CD4-positive, alpha-beta T cell treated with Interleukin-10 for 1 hour (primary cell): Measurements from ENCODE around the gene ZNF236.

Source experiments
- DNase-seq: peaks from one replicate; pipeline ENCODE4 v3.0.0-alpha.2; 2020

Gene ZNF236

DNA sequence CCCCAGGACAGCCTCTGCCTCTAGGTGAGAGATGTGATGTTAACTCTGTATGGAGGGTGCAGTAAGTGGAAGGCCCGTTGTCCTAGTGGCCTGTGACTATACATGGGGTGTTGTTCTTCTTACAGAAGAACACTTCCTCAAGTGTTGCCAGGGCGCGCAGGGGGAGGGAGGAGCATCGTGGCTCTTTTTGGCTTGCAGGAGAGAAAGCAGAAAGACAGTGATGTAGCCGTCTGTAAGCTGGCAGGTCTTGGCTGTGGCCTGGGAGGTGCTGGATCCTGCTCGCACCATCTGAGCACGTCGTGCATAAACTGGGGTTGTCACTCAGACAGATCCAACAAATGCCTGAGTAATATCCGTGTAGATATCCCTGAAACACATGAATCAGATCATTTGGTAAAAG lies 44.3 kb downstream of the ZNF236 start:
- DNase-seq = no peak

DNA sequence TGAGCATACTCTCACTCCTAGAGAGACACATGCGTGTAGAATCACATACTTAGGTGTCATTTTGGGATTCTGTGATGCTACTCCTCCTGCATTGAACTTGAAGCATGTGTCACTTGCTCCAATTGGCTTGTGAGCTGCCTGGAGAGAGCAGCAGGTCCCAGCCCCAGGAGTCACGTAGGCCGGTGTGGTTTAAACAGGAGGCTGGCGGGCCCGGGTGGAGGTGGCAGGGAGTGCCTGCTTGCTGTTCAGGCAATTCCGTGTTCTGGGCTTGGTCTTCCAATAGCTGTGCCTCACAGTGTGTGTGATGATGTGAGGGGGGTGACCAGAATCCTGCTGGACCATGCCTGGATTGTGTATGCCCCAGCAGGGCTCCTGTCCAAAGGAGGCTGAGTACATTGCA lies 51.0 kb downstream of the ZNF236 start:
- no peak for DNase-seq

- no peak for DNase-seq
These were observed 51.4 kb downstream of the ZNF236 start for GRCh38 chr18:76873713-76874112.

DNA sequence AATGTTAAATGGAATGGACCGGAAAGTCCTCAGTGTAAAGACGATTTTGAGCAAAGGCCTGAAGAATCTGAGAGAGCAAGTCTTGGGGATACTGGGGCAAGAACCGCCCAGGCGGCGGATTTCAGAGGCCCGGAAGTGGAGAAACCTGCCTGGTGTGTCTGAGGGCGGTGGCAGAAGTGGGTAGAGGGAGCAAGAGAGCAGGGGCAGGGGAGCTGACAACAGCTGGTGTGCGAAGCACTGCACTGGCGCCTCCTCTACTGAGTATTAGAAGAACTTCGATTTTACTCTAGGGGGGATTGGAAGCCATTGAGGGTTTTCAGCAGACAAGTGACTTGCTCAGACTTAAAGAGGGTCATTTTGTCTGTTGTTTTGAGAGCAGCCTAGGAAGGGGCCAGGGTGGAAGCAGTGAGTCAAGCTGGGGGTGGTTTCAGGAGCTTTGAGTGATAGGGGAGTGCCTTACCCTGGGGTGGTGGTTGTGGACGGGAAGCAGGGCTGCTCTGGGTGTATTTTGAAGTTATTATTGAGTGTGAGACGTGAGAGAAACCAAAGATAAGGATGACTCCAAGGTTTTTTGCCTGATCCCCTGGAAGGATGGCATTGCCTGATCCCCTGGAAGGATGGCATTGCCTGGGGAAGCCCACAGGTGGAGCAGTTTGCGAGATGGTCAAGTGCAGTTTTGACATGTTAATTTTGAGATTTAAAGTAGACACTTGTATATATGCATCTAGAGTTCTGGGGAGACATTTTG lies 52.5 kb downstream of the ZNF236 start:
- DNase-seq = peak; percentile 33

DNA sequence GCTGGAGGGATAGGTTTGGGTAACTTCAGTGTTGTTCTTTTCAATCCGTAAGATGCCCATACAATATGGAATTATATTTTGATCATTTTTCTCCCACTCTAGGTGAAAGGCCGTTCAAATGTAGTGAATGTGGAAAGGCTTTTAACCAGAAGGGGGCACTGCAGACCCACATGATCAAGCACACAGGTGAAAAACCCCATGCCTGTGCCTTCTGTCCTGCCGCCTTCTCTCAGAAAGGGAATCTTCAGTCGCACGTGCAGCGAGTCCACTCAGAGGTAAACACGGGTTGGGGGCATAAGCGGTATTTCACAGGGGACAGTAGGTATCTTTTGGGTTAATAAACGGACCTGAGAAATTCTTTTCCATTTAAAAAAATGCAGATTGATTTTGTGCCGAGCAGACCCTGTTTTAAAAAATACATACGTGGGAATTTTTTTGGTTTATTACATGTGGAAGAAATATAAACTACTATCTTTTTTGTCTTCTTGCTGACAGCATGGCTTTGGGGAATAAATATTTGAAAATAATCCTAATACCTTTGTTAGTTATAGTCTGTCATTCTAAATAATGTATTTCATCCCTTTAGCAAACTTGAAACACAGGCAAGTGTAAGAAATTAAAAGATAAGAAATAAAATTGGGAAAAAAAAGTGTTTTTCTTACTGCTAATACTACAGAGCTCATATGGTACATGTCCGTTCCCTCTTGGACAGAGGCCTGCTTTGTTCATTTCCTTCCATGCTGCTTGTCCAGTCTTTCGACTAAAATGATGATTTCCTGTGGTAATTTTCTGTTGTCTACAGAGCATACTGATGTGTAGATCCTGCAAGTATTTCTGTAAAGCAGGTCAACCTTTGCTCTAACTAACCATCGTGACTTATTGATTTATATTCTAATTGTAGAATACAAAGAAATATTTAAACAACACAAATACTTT lies 53.3 kb downstream of the ZNF236 start:
- peak; percentile 49 for DNase-seq

GRCh38 chr18:76878426-76878825 lies 56.1 kb downstream of the ZNF236 start:
- no peak for DNase-seq

GRCh38 chr18:76880026-76880425 lies 57.7 kb downstream of the ZNF236 start:
- DNase-seq = no peak

DNA sequence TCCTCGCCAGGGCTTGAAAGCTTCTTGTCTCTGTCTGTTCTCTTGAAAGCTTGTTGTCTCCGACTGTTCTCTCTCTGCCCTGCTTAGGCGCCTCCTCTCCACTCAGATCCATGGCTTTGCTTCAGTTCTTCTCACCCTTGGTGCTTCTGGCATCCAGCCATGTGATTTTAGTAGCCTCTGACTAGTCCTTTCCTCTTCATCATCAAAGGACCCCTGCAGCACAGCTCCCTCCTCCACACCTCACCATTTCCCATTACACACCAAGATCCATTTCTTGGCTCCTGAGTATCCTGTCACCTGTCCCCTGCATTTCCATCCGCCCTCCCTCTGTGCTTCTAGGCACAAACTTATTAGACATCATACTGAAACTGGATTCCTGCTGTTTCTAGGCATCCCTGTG lies 59.4 kb downstream of the ZNF236 start:
- no peak for DNase-seq

GRCh38 chr18:76882146-76882545 lies 59.8 kb downstream of the ZNF236 start:
- DNase-seq = no peak

DNA sequence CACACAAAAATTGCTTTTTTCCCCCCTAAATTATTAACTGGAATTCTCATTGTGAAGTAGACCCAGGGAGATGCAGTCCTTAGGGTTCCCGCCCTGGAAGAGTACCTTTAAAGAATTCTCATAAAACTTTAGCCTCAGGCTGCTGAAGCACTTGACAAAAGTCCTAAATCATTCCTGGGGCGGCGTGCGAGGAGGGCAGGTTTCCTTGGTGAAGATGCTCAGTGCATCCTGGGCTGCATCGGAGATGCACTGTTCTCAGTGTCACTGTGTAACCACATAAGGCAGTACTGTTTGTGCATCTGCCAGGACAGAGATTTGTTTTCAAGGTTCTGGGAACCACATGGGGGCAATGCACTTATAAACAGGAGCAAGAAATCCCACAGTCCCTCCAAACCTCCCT lies 62.6 kb downstream of the ZNF236 start:
- no peak for DNase-seq

DNA sequence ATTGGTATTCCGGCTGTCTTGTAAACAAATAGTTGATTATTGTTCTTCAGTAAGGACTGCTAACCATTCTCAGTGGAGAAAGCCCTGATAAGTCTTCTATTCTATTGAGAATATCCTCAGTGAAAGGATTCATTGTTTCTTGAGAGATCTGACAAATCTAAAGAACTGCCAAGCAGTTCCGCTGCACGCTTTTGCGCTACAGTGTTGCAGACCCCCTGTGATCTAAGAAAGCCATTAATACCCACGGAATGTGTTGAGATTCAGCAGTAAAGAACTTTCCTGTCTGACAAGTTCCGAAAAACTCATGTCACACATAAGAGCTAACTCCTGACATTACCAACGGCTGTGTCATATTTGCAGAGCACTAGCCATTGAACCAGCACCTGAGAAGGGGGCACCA lies 63.8 kb downstream of the ZNF236 start:
- DNase-seq = no peak

GRCh38 chr18:76889091-76889699 lies 66.8 kb downstream of the ZNF236 start:
- no peak for DNase-seq

- DNase-seq = no peak
These were observed 70.5 kb downstream of the ZNF236 start for GRCh38 chr18:76892832-76893231.

DNA sequence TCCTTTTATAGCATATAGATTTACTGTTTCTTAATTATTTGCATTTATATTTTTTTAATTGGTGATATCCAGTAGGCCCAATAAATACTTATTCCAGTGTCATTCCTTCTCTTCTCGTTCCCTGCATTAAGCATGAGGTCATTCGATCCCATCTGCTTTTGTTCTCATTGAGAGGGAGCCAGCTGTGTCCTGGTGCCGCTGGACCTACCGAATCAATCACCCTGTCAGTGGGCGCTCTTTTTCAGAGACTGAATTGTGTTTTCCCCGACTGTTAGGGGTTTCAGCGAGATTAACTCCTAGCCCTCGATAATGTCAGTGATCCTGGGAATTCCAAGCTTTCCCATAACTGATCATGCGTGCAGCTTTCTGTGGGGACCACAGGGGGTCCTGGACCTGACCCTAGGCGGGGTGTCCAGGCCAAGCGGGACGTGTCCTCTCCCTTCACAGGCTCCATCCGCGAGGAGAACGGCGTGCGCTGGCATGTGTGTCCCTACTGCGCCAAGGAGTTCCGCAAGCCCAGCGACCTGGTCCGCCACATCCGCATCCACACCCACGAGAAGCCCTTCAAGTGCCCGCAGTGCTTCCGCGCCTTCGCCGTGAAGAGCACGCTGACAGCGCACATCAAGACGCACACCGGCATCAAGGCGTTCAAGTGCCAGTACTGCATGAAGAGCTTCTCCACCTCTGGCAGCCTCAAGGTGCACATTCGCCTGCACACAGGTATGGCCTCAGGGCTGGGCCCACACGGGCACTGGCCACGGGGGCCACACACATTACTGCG lies 72.4 kb downstream of the ZNF236 start:
- no peak for DNase-seq

- DNase-seq = no peak
These were observed 73.1 kb downstream of the ZNF236 start for GRCh38 chr18:76895498-76895897.

DNA sequence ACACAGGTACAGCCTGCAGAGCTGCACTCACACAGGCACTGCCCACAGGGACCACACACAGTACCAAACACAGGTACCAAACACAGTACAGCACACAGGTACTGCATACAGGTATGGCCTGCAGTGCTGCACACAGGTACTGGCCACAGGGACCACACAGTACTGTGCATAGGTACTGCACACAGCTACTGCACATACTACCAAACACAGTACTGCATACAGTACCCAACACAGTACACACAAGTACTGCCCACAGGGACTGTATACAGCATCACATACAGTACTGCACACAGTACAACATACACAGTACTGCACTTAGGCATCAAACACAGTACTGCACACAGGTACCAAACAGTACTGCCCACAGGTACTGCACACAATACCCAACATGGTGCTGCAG lies 74.3 kb downstream of the ZNF236 start:
- no peak for DNase-seq

GRCh38 chr18:76897257-76897656 lies 74.9 kb downstream of the ZNF236 start:
- no peak for DNase-seq

- no peak for DNase-seq
These were observed 81.0 kb downstream of the ZNF236 start for GRCh38 chr18:76903386-76903785.

DNA sequence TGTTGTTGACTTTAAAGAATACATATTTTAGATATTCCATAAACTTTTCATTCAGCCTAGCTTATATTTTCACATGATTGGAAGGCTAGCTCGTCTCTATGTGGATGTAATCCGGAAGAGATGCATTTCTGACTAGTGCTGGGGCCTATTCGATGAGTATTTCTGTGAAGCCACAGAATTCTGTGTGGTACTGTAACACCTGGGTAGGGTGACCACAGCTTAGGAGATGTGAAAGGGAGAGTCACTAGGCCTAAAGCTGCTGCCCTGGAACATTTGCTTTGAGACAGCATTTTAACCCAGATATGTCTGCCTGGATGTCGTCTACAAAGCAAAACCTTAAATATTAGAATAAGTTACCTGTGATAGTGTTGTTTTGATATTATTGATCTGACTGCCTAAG lies 83.5 kb downstream of the ZNF236 start:
- DNase-seq = no peak

- no peak for DNase-seq
These were observed 85.9 kb downstream of the ZNF236 start for GRCh38 chr18:76908277-76908676.

- no peak for DNase-seq
These were observed 87.1 kb downstream of the ZNF236 start for GRCh38 chr18:76909439-76909838.

- no peak for DNase-seq
These were observed 89.1 kb downstream of the ZNF236 start for GRCh38 chr18:76911440-76911839.

DNA sequence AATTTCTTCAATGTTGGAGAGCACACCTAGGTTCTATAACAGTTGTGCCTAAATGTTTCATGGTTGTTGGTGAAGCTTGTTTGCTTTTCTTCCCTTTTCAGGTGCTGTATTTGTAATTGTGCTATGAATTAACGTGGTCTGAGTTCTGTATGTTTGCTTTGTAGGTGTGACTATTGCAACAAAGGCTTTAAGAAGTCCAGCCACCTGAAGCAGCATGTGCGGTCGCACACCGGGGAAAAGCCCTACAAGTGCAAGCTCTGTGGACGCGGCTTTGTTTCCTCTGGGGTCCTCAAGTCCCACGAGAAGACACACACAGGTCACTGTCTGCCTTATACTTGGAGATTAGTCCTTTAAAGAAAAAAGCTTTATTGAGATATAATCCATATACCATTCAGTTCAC lies 91.2 kb downstream of the ZNF236 start:
- DNase-seq = no peak
